Stimulated activated CD8-positive, alpha-beta memory T cell treated with anti-CD3 and anti-CD28 coated beads, Interleukin-15, amount 100 ng/mL, for 24 hours (primary cell): Measurements from ENCODE around the gene GALNS.
"Not testable (repeated sequence)": the region's sequence is repeated elsewhere in the genome, so short reads cannot be mapped to it uniquely, and the experiment has no call there.

Experiments
- DNase-seq: peaks from one replicate; pipeline ENCODE4 v3.0.0-alpha.2; 2020; ENCODE audit warnings: low read depth

GALNS gene

GRCh38 chr16:88783391-88784073, 73.2 kb downstream of the GALNS start:
- no peak for DNase-seq

GRCh38 chr16:88782454-88783390, 74.0 kb downstream of the GALNS start:
- no peak for DNase-seq

- DNase-seq = no peak
Observed at GRCh38 chr16:88781140-88782077, 75.3 kb downstream of the GALNS start.

GRCh38 chr16:88780142-88781062, 76.3 kb downstream of the GALNS start:
- no peak for DNase-seq

- no peak for DNase-seq
Observed at GRCh38 chr16:88779406-88780141, 77.2 kb downstream of the GALNS start.

- DNase-seq = no peak
Observed at GRCh38 chr16:88778541-88779065, 78.1 kb downstream of the GALNS start.

- no peak for DNase-seq
Observed at GRCh38 chr16:88778271-88778525, 78.5 kb downstream of the GALNS start.

GRCh38 chr16:88777471-88778270, 79.1 kb downstream of the GALNS start:
- no peak for DNase-seq

GRCh38 chr16:88775825-88776224, 80.9 kb downstream of the GALNS start:
- no peak for DNase-seq

GRCh38 chr16:88774544-88775393, 82.0 kb downstream of the GALNS start:
- no peak for DNase-seq

- DNase-seq = no peak
Observed at GRCh38 chr16:88773812-88774291, 82.9 kb downstream of the GALNS start.

- no peak for DNase-seq
Observed at GRCh38 chr16:88772871-88773811, 83.6 kb downstream of the GALNS start.

GRCh38 chr16:88771781-88772180, 85.0 kb downstream of the GALNS start:
- DNase-seq = not testable (repeated sequence)

GRCh38 chr16:88771294-88771772, 85.4 kb downstream of the GALNS start:
- DNase-seq = no peak

- no peak for DNase-seq
Observed at GRCh38 chr16:88770461-88771293, 86.1 kb downstream of the GALNS start.
